ENCODE data around the gene MDN1. TPM values are rescaled to one million over a fixed set of nuclear protein-coding genes. Genes with fewer than 3 reads are reported as not detected.

The MDN1 gene
- total RNA-seq, 1 experiment from 2014 or later, result 53.6 TPM

DNA sequence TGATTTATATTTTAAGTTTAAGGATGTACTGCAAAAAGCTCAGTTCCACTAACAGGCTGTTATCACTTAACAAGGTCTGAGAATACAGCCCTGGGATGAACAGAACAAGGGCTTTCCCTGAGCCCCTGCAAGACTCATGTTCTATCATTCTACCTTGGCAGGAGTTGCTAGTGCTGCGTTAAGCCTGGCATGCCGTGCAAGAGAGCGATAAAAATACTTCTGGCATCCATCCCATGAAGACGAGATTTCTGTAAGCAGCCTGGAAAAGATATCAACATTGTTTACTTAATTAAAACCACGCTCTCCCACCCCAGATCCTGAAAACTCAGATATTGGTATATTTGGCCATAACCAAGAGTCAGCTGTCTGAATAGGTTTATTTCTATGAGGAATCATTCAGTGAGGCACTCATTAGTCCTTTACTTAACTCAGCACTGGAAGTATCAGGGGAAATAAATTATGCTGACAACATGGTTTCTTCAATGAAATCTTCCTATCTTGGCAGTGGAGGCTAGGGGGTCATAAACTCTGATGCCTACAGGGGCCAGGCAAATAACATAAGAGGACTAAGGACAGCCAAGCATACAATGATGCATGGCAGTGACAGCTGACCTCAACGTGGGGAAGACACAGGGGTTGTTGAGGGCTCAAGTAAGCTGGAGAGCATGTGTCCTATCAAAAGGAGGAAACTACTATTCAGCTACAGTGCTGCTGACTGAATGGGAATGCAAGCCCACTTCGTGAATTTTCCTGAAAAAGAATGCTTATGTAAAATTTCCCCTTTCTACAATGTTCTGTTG is 143.4 kb downstream of the MDN1 start:
- intact Hi-C loops (cut with micrococcal nuclease), result no loop called here
- no peak overlapping the region for H3K4me3 ChIP-seq (replicated peaks in 1 of 2; ENCODE audit: low read depth in 1 of 2, low read length in 2 of 2)
- CTCF ChIA-PET, result interaction anchor here (0.7 kb wide), 1 partner anchor 18 kb away, joined by 5 read pairs; no protein-coding TSS in a partner anchor
- RAD21 ChIA-PET (ENCODE audit: low non-redundant PET in 1 of 2, low total read pairs in 2 of 2, uncharacterized antibody in 2 of 2, unreplicated experiment in 2 of 2), result no interaction called here
- H3K9me2 ChIP-seq (ENCODE audit: insufficient read depth), result no peaks in the 10 kb centered on the region
- no peak for ATAC-seq
- POLR2A ChIA-PET, result no interaction called here
- H2AFZ ChIP-seq (ENCODE audit: low read depth, low read length, poor library complexity, severe bottlenecking), result no peak overlapping the region
- no peak overlapping the region for H3K9ac ChIP-seq (ENCODE audit: low read length)
- no peak for TF ChIP-seq POLR2AphosphoS5 (IDR thresholded peaks at IDR 0.05; ENCODE audit: low read depth, low read length)
- no peak for TF ChIP-seq SRF (IDR thresholded peaks at IDR 0.05; ENCODE audit: low read depth)
- no peak for TF ChIP-seq EZH2phosphoT487 (IDR thresholded peaks at IDR 0.05; ENCODE audit: borderline replicate concordance)
- no peak for TF ChIP-seq EZH2 (IDR thresholded peaks at IDR 0.05)
- TF ChIP-seq, protein P1, sequence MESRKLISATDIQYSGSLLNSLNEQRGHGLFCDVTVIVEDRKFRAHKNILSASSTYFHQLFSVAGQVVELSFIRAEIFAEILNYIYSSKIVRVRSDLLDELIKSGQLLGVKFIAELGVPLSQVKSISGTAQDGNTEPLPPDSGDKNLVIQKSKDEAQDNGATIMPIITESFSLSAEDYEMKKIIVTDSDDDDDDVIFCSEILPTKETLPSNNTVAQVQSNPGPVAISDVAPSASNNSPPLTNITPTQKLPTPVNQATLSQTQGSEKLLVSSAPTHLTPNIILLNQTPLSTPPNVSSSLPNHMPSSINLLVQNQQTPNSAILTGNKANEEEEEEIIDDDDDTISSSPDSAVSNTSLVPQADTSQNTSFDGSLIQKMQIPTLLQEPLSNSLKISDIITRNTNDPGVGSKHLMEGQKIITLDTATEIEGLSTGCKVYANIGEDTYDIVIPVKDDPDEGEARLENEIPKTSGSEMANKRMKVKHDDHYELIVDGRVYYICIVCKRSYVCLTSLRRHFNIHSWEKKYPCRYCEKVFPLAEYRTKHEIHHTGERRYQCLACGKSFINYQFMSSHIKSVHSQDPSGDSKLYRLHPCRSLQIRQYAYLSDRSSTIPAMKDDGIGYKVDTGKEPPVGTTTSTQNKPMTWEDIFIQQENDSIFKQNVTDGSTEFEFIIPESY (IDR thresholded peaks at IDR 0.05; ENCODE audit: extremely low read depth, insufficient replicate concordance, low read length), result no peak
- TF ChIP-seq SIN3A (IDR thresholded peaks at IDR 0.05; ENCODE audit: low read depth), result no peak
- TF ChIP-seq, protein P2, sequence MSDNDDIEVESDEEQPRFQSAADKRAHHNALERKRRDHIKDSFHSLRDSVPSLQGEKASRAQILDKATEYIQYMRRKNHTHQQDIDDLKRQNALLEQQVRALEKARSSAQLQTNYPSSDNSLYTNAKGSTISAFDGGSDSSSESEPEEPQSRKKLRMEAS (IDR thresholded peaks at IDR 0.05), result no peak
- no peak for TF ChIP-seq YY1 (IDR thresholded peaks at IDR 0.05; ENCODE audit: extremely low read depth, insufficient replicate concordance, low read depth, low read length)
- TF ChIP-seq JUND (IDR thresholded peaks at IDR 0.05), result no peak
- no peak for TF ChIP-seq ZNF274 (IDR thresholded peaks at IDR 0.05; ENCODE audit: low read depth, low read length)
- TF ChIP-seq, protein P3, sequence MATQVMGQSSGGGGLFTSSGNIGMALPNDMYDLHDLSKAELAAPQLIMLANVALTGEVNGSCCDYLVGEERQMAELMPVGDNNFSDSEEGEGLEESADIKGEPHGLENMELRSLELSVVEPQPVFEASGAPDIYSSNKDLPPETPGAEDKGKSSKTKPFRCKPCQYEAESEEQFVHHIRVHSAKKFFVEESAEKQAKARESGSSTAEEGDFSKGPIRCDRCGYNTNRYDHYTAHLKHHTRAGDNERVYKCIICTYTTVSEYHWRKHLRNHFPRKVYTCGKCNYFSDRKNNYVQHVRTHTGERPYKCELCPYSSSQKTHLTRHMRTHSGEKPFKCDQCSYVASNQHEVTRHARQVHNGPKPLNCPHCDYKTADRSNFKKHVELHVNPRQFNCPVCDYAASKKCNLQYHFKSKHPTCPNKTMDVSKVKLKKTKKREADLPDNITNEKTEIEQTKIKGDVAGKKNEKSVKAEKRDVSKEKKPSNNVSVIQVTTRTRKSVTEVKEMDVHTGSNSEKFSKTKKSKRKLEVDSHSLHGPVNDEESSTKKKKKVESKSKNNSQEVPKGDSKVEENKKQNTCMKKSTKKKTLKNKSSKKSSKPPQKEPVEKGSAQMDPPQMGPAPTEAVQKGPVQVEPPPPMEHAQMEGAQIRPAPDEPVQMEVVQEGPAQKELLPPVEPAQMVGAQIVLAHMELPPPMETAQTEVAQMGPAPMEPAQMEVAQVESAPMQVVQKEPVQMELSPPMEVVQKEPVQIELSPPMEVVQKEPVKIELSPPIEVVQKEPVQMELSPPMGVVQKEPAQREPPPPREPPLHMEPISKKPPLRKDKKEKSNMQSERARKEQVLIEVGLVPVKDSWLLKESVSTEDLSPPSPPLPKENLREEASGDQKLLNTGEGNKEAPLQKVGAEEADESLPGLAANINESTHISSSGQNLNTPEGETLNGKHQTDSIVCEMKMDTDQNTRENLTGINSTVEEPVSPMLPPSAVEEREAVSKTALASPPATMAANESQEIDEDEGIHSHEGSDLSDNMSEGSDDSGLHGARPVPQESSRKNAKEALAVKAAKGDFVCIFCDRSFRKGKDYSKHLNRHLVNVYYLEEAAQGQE (IDR thresholded peaks at IDR 0.05; ENCODE audit: low read depth), result no peak
- TF ChIP-seq CEBPB (IDR thresholded peaks at IDR 0.05; ENCODE audit: low read depth), result no peak
- no peak for TF ChIP-seq SP1 (IDR thresholded peaks at IDR 0.05; ENCODE audit: low read depth)
- TF ChIP-seq, protein P4, sequence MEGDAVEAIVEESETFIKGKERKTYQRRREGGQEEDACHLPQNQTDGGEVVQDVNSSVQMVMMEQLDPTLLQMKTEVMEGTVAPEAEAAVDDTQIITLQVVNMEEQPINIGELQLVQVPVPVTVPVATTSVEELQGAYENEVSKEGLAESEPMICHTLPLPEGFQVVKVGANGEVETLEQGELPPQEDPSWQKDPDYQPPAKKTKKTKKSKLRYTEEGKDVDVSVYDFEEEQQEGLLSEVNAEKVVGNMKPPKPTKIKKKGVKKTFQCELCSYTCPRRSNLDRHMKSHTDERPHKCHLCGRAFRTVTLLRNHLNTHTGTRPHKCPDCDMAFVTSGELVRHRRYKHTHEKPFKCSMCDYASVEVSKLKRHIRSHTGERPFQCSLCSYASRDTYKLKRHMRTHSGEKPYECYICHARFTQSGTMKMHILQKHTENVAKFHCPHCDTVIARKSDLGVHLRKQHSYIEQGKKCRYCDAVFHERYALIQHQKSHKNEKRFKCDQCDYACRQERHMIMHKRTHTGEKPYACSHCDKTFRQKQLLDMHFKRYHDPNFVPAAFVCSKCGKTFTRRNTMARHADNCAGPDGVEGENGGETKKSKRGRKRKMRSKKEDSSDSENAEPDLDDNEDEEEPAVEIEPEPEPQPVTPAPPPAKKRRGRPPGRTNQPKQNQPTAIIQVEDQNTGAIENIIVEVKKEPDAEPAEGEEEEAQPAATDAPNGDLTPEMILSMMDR (IDR thresholded peaks at IDR 0.05 in 2 of 3, conservative IDR thresholded peaks at IDR 0.05 in 1 of 3; ENCODE audit: borderline replicate concordance in 1 of 3, insufficient read depth in 1 of 3, low read depth in 2 of 3, low read length in 2 of 3), result no peak
- no peak for TF ChIP-seq FOSL1 (IDR thresholded peaks at IDR 0.05; ENCODE audit: low read depth)
- TF ChIP-seq EGR1 (IDR thresholded peaks at IDR 0.05; ENCODE audit: low read depth), result no peak
- no peaks in the 10 kb centered on the region for H3K9me3 ChIP-seq (ENCODE audit: control insufficient read depth in 1 of 2, insufficient read depth in 1 of 2, low read depth in 1 of 2, low read length in 2 of 2)
- DNase-seq (ENCODE audit: low read depth, low spot score), result no peak
- no peak overlapping the region for H3K27ac ChIP-seq (ENCODE audit: low read depth, low read length)
- H3K4me1 ChIP-seq (ENCODE audit: control insufficient read depth in 1 of 2, insufficient read depth in 2 of 2, low read length in 2 of 2), result no peaks in the 10 kb centered on the region
- peaks cover 67 to 72% of the 10 kb centered on the region in 2 experiments; a peak in 3 of 4 replicates for H3K36me3 ChIP-seq (ENCODE audit: control insufficient read depth in 1 of 2, insufficient read depth in 2 of 2, low read length in 2 of 2)
- H4K20me1 ChIP-seq (ENCODE audit: insufficient read depth), result 0 out of 2 replicates have a peak, but pooled peaks cover 3% of the 10 kb centered on the region
- no TSS peak for BruUV-seq (replicated peaks)
- no peaks in the 10 kb centered on the region; the same call in 1 of the 2 replicates for H3K79me2 ChIP-seq (ENCODE audit: insufficient read depth, low read length)
- H3K27me3 ChIP-seq (ENCODE audit: insufficient read depth, low read length), result no peaks in the 10 kb centered on the region
- no peak overlapping the region for H3K4me2 ChIP-seq (ENCODE audit: low read length)
